Measurements from ENCODE around the gene RIMBP2.

RIMBP2 gene

GRCh38 chr12:130353081-130353480, 363.0 kb downstream of the RIMBP2 start:
- H3K4me3 ChIP-seq (ENCODE audit: low read depth, low read length) = no peak overlapping the region
- TF ChIP-seq CTCF (IDR thresholded peaks at IDR 0.05; ENCODE audit: borderline replicate concordance, insufficient read depth, low read depth, low read length) = no peak

GRCh38 chr12:130351326-130351725, 364.8 kb downstream of the RIMBP2 start:
- H3K4me3 ChIP-seq (ENCODE audit: low read depth, low read length) = no peak overlapping the region
- no peak for TF ChIP-seq CTCF (IDR thresholded peaks at IDR 0.05; ENCODE audit: borderline replicate concordance, insufficient read depth, low read depth, low read length)

GRCh38 chr12:130350715-130351114, 365.4 kb downstream of the RIMBP2 start:
- TF ChIP-seq CTCF (IDR thresholded peaks at IDR 0.05; ENCODE audit: borderline replicate concordance, insufficient read depth, low read depth, low read length) = no peak
- no peak overlapping the region for H3K4me3 ChIP-seq (ENCODE audit: low read depth, low read length)

- no peak overlapping the region for H3K4me3 ChIP-seq (ENCODE audit: low read depth, low read length)
- TF ChIP-seq CTCF (IDR thresholded peaks at IDR 0.05; ENCODE audit: borderline replicate concordance, insufficient read depth, low read depth, low read length) = no peak
These were observed 368.5 kb downstream of the RIMBP2 start for GRCh38 chr12:130347588-130347987.

Measured in GM12875 (cell line).